Effector memory CD4-positive, alpha-beta T cell (primary cell): Measurements from ENCODE around the gene RGS19.
A peak's percentile ranks its signal among the peaks of the same experiment; 100 is the strongest.

Experiments
- DNase-seq, 3 donors: peaks; one replicate each; pipeline ENCODE4 v3.0.0-alpha.2; 2020
- H3K27ac ChIP-seq: 2 replicates; pipeline ENCODE4 v1.7.0; 2013; ENCODE audit warnings: mild to moderate bottlenecking, low read length, moderate library complexity; ENCODE audit not compliant: insufficient read depth, poor library complexity, severe bottlenecking
- H3K27me3 ChIP-seq: replicated peaks from 2 replicates; pipeline ENCODE4 v1.7.0; 2013; ENCODE audit warnings: mild to moderate bottlenecking, low read length; ENCODE audit not compliant: insufficient read depth, control insufficient read depth, poor library complexity, severe bottlenecking
- H3K36me3 ChIP-seq: 2 replicates; pipeline ENCODE4 v1.7.0; 2013; ENCODE audit warnings: mild to moderate bottlenecking, low read length, moderate library complexity; ENCODE audit not compliant: control insufficient read depth, insufficient read depth
- H3K4me1 ChIP-seq: 2 replicates; pipeline ENCODE4 v1.7.0; 2013; ENCODE audit warnings: low read length, mild to moderate bottlenecking; ENCODE audit not compliant: control insufficient read depth, insufficient read depth, poor library complexity, severe bottlenecking
- H3K4me3 ChIP-seq: 2 replicates; pipeline ENCODE4 v1.7.0; 2013; ENCODE audit warnings: low read length, low read depth, mild to moderate bottlenecking; ENCODE audit not compliant: insufficient read depth, poor library complexity, severe bottlenecking
- H3K9me3 ChIP-seq: 2 replicates; pipeline ENCODE4 v1.7.0; 2013; ENCODE audit warnings: mild to moderate bottlenecking, low read length, moderate library complexity; ENCODE audit not compliant: control insufficient read depth

RGS19 gene

DNA sequence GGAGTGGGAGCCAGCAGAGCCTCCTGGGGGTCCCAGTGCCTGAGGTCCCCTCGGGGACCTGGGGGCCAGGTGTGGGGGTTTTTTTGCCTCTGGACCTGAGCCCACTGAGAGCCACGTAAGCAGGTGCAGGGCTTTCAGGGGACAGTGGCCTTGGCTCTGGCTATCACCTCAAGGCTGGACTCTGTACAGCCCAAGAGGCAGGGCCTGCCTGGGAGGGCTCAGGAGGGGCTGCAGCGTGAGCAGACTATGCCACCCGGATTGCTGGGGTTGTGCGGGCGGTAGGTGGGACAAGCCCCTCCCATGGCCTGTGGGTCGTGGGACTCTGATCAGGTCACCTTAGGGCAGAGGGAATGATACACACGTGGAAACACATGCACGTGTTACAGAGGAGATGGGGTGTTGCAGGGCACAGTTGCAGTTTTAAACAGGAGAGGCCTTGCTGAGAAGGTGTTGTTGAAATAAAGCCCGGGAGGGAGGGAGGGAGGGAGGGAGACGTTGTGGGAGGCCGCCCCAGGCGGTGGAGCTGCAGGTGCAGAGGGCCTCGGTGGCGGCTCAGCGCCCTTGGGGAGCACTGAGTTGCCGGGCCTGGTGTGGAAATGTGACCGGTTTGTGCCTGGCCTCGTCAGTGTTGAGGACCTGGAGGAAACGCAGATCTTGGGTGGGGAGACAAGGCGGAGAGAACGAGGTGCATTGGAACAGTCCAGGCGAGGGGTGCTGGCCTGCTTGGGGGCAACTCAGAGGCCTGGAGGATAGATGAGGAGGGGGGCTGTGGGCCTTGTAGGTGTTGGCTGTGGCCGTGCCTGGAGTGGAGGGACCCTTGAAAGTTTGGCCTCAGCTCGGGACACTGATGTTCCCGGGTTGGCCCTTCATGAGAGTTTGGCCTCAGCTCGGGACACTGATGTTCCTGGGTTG is 14.0 kb downstream of the RGS19 start:
- Histone ChIP-seq H3K36me3 (no peaks in the 10 kb centered on the region), H3K9me3 (no peaks in the 10 kb centered on the region), H3K4me3 (no peak overlapping the region), H3K4me1 (peaks cover 51% of the 10 kb centered on the region), H3K27me3 (no peaks in the 10 kb centered on the region), H3K27ac (peak overlapping the region; percentile 21)
- no peak for DNase-seq

DNA sequence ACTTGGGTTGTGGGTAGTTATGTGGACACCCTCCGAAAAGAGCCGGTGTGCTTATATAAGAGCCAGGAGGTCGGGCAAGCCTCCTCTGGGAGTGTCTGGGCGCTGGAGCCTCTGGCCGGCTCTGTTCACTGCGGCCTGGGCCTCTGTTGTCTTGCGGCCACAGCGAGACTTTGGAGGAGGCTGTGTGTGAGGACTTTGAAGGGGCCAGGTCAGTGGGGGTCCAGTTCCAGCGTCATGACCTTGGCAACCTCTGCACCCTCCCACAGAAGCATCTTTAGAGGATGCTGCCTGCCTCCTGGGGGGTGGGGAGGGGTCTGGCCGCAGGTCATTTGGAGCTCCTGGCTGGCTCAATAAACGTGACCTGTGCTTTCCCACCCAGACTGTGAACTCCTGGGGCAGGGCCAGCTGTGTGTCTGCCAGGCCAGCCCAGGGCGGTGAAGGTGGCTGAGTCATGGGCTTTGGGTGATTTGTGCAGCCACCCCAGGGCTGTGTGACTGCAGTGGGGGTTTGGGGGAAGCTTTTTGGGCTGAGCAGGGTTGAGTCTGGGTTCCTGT is 15.1 kb downstream of the RGS19 start:
- Histone ChIP-seq H3K36me3 (no peaks in the 10 kb centered on the region), H3K9me3 (no peaks in the 10 kb centered on the region), H3K4me3 (no peak overlapping the region), H3K27me3 (no peaks in the 10 kb centered on the region), H3K27ac (no peak overlapping the region), H3K4me1 (peaks cover 51% of the 10 kb centered on the region)
- no peak for DNase-seq

DNA sequence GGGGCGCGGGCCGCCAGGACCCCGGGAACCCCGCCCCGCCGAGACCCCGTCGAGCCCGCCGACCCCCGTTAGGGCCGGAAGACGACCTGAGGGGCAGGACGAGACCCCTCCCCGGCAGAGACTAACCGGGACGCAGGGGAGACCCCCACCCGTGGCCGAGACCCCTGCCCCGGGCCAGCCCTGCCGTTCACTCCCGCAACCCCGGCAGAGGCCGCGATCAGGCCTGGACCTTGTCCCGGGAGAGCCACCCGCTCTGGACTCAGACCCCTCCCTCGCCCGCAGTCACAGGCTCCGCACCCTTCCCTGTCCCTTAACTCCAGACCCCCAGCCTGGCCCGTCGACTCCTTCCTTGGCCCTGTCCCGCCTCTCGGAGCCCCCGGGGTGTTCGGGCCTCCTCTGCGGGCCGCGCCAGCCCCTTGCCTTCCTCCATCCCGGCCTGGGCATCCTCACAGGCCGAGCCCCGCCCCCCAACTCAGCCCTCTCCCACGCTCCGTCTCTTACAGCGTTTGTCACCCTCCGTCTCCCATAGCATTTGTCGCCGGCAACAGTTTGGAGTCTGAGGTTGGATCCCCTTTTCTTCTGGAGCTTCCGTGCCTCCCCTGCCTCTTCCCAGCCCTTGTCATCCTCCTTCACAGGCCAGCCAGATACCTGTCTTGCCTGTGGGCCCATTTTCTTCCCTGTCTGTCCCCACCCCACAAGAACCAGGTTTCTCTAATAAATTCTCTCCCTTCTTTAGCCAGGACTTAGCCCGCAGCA is 15.8 kb downstream of the RGS19 start:
- H3K4me3 ChIP-seq: peak overlapping the region; percentile 69
- no peaks in the 10 kb centered on the region for H3K27me3 ChIP-seq
- no peak for DNase-seq
- no peaks in the 10 kb centered on the region for H3K36me3 ChIP-seq
- H3K27ac ChIP-seq: peak overlapping the region; percentile 51
- peaks cover 51% of the 10 kb centered on the region for H3K4me1 ChIP-seq
- no peaks in the 10 kb centered on the region for H3K9me3 ChIP-seq

- H3K27me3 ChIP-seq: no peaks in the 10 kb centered on the region
- H3K27ac ChIP-seq: peak within 1 kb of the TSS; percentile 51
- H3K9me3 ChIP-seq: no peaks in the 10 kb centered on the region
- no peaks in the 10 kb centered on the region for H3K36me3 ChIP-seq
- peak within 1 kb of the TSS; percentile 69 for H3K4me3 ChIP-seq
- peak; percentile 81 to 87 (median 82) for DNase-seq
- peaks cover 50% of the 10 kb centered on the region for H3K4me1 ChIP-seq
Measured at GRCh38 chr20:64062596-64063388, 16.5 kb downstream of the RGS19 start, which contains the start of gene TCEA2. Gene TCEA2, plus strand, starts transcription at chr20:64063198. Its CDS starts 115 bp downstream, at chr20:64063313.

GRCh38 chr20:64062276-64062595 is 17.1 kb downstream of the RGS19 start:
- H3K4me1 ChIP-seq: peaks cover 50% of the 10 kb centered on the region

DNA sequence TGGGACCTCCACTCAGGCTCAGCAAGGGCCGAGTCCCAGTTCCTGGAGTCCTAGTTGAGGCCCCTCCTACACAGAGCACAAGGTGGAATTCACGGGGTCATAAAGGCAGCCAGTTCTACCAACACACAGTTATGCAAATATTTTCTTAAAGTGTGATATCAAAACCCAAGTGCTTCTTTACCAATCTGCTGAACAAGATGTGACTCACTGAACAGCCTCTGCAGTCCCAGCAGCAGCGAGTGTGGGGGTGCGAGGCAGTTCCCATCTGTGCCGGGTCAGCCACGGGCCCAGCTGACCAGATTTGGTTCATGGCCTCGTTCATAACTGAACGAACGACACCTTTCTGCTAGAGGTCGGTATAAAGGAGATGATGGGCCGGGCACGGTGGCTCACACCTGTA is 20.8 kb downstream of the RGS19 start:
- peaks cover 4% of the 10 kb centered on the region for H3K27me3 ChIP-seq
- DNase-seq: no peak
- H3K9me3 ChIP-seq: no peaks in the 10 kb centered on the region
- H3K4me3 ChIP-seq: no peak overlapping the region
- H3K27ac ChIP-seq: no peak overlapping the region
- peaks cover 21% of the 10 kb centered on the region for H3K4me1 ChIP-seq
- H3K36me3 ChIP-seq: no peaks in the 10 kb centered on the region

More at GRCh38 chr20:64062276-64062595, 17.1 kb downstream of the RGS19 start:
- H3K27me3 ChIP-seq: no peaks in the 10 kb centered on the region
- H3K9me3 ChIP-seq: no peaks in the 10 kb centered on the region
- no peak for DNase-seq
- H3K36me3 ChIP-seq: no peaks in the 10 kb centered on the region
- peak overlapping the region; percentile 51 for H3K27ac ChIP-seq
- H3K4me3 ChIP-seq: no peak overlapping the region

DNA sequence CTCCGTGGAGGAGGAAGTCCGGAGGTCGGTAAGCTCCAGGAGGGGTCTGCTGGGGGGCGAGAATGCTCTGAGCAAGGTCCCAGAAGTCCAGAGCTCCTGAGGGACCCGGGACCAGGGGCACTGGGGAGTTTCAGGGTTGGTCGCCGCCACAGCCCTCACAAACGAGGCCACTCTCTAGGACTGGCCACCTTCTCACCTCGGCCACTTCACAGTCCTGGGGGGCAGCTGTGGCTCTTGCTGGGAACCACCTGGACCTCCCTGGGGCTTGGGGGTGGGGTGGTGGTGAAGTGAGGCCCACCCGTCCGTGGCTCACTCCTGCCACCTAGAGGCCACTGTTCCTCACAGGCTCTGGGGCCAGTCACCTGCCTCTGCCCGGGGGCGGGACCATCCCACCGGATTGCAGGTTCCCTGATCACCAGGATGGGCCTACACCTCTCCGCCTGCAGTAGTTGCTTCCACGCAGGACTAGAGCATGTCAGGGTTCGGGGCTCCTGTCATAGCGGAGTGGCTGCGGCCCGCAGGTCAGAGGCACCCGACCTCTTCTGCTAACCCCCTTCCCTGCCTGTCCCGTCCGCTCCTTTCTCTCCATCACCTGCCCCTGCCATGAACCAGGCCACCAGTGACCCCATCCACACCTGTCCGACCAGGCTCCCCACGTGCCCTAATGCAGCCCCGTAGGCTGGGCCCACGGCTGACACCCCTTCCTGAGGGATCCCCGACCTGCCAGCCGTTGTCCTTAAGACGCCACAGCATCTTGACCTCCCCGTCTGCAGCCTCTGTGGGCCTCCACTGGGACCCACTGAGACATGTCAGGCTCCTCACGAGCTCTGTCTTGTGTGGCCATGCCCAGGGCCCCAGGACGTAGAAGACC is 21.5 kb downstream of the RGS19 start:
- Histone ChIP-seq H3K4me1 (peaks cover 16% of the 10 kb centered on the region), H3K36me3 (no peaks in the 10 kb centered on the region), H3K27me3 (peaks cover 4% of the 10 kb centered on the region), H3K9me3 (no peaks in the 10 kb centered on the region), H3K4me3 (peak overlapping the region; percentile 24), H3K27ac (no peak overlapping the region)
- DNase-seq: peak; percentile 44 to 62 (median 58)

GRCh38 chr20:64056889-64057627 is 22.3 kb downstream of the RGS19 start:
- peak overlapping the region; percentile 24 for H3K4me3 ChIP-seq
- H3K27ac ChIP-seq: no peak overlapping the region
- peaks cover 13% of the 10 kb centered on the region for H3K4me1 ChIP-seq
- H3K27me3 ChIP-seq: peaks cover 10% of the 10 kb centered on the region
- H3K9me3 ChIP-seq: no peaks in the 10 kb centered on the region
- no peak for DNase-seq
- H3K36me3 ChIP-seq: no peaks in the 10 kb centered on the region
